ENCODE results near the gene ABHD2. TPM values are rescaled to one million over a fixed set of nuclear protein-coding genes. Genes with fewer than 3 reads are reported as not detected.

The ABHD2 gene
- total and polyA plus RNA-seq, 4 donors = 11.7 to 200 (median 59.3) TPM

DNA sequence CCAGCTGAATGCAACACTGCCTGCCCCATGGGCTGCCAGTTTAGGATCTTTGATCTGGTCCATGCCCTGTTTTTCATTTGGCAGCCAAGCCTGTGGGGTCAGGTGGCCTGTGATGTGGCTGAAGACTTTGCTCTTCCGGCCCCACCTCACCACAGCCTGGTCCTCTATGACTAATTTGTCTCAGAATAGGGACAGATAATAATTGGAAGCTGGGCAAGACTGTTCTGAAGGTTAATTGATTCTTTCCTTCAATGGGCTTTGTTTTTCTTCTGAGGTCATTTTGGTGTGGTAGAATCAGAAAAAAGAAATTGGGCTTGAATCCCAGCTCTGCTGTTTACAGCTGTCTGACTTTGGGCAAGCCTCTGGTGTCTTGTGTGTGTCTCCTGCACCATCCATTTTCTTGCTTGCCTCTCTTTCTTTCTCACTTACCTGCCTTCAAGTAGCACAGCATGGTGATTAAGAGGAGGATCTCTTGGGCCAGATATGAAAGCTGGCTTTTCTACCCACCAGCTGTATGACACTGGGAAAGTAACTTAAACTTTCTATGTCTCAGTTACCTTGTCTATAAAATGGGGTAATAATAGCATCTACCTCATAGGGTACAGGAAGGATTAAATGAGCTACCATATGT is 24.2 kb downstream of the ABHD2 start:
- TF ChIP-seq, protein P1, sequence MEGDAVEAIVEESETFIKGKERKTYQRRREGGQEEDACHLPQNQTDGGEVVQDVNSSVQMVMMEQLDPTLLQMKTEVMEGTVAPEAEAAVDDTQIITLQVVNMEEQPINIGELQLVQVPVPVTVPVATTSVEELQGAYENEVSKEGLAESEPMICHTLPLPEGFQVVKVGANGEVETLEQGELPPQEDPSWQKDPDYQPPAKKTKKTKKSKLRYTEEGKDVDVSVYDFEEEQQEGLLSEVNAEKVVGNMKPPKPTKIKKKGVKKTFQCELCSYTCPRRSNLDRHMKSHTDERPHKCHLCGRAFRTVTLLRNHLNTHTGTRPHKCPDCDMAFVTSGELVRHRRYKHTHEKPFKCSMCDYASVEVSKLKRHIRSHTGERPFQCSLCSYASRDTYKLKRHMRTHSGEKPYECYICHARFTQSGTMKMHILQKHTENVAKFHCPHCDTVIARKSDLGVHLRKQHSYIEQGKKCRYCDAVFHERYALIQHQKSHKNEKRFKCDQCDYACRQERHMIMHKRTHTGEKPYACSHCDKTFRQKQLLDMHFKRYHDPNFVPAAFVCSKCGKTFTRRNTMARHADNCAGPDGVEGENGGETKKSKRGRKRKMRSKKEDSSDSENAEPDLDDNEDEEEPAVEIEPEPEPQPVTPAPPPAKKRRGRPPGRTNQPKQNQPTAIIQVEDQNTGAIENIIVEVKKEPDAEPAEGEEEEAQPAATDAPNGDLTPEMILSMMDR (IDR thresholded peaks at IDR 0.05; ENCODE audit: control extremely low read depth, extremely low read depth) = no peak
- Histone ChIP-seq H3K27ac (ENCODE audit: low read depth in 1 of 2, low read length in 1 of 2) (peak overlapping the region; percentile 34 to 65), H3K27me3 (ENCODE audit: control insufficient read depth in 3 of 3, insufficient read depth in 3 of 3, low read length in 2 of 3) (no peaks in the 10 kb centered on the region), H3K4me1 (ENCODE audit: control insufficient read depth in 5 of 5, insufficient read depth in 5 of 5, low read length in 5 of 5) (peaks cover 11 to 41% (median 20%) of the 10 kb centered on the region in 5 donors), H3K9me3 (ENCODE audit: control insufficient read depth in 4 of 4, insufficient read depth in 3 of 4, low read length in 3 of 4) (peaks cover 0 to 1% (median 0%) of the 10 kb centered on the region in 4 donors), H3K4me3 (no peak overlapping the region), H3K9ac (ENCODE audit: insufficient read depth in 1 of 2, low read length in 2 of 2) (peak overlapping the region in 1 of 2 donors; percentile 50), H3K36me3 (ENCODE audit: control insufficient read depth in 4 of 4, insufficient read depth in 4 of 4, low read length in 4 of 4) (peaks cover 0 to 14% (median 6%) of the 10 kb centered on the region in 4 donors)
- whole genome bisulfite sequencing, 2 donors = 63 to 79% methylated on average over 1 of the region's 1 CpG
- DNase-seq (no peak), ATAC-seq (ENCODE audit: insufficient read depth, low FRiP score) (no peak)

DNA sequence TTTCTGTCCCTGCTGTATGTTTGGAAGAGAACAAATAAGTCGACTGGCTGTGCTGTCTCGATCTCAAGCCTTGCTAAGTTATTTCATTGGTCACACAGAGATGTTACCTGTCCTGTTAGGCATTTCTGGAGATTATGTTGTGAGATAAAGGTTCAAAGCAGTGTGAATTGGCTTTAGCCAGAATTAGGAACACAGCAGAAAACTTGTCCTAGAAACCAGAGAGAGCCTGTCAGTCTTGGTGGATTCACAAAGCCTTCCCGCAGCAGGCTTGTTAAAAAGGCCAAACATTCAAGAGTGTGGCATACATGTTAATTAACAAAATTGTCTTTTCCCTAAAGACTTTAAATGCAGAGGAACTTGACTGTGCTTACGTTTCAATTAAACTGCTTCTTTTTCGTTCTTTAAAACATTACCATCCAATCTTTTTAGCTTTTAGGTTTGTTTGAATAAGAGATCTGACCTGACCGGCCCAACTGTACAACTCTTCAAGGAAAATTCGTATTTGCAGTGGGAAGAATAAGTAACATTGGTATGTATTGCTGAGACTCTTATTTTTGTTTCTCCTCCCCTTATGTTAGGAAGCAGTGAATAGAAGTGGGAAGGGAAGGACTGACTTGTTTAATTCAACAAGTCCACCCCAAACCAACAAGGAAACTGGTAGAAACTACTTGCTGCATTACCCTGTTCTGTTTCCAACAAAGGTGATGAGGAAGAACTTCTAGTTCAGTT is 25.2 kb downstream of the ABHD2 start:
- Histone ChIP-seq H3K36me3 (ENCODE audit: control insufficient read depth in 4 of 4, insufficient read depth in 4 of 4, low read length in 4 of 4) (peaks cover 0 to 16% (median 4%) of the 10 kb centered on the region in 4 donors), H3K4me1 (ENCODE audit: control insufficient read depth in 5 of 5, insufficient read depth in 5 of 5, low read length in 5 of 5) (peaks cover 11 to 41% (median 16%) of the 10 kb centered on the region in 5 donors), H3K27me3 (ENCODE audit: control insufficient read depth in 3 of 3, insufficient read depth in 3 of 3, low read length in 2 of 3) (no peaks in the 10 kb centered on the region), H3K4me3 (no peak overlapping the region), H3K9ac (ENCODE audit: insufficient read depth in 1 of 2, low read length in 2 of 2) (peak overlapping the region; percentile 0 to 50), H3K27ac (ENCODE audit: low read depth in 1 of 2, low read length in 1 of 2) (peak overlapping the region; percentile 34 to 56), H3K9me3 (ENCODE audit: control insufficient read depth in 4 of 4, insufficient read depth in 3 of 4, low read length in 3 of 4) (peaks cover 0 to 3% (median 0%) of the 10 kb centered on the region in 4 donors)
- TF ChIP-seq, protein P1 (IDR thresholded peaks at IDR 0.05; ENCODE audit: control extremely low read depth, extremely low read depth) = no peak
- DNase-seq = peak in 2 of 3 donors; percentile 63 to 72
- no peak for ATAC-seq (ENCODE audit: insufficient read depth, low FRiP score)
- WGBS, 2 donors = 69 to 87% methylated on average over 7 of the region's 7 CpGs

DNA sequence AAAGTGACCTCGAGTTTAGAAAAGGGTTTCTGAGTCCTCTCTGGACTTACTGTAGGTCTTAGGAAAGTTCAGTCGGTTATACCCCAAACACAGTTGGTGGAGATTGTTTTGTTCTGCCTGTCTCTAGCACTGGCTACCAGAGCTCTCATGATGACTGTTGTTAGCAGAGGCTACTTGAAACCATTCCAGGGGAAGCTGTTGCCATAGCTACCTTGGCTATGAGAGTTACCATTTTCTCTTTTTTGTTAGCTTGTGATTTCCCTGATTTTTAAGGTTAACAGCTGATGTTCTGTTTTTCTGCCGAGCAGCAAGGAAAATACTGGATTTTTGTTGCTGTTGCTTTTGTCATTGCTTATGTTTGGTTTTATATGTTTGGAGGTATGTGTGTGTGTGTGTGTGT is 26.7 kb downstream of the ABHD2 start:
- Histone ChIP-seq H3K27me3 (ENCODE audit: control insufficient read depth in 3 of 3, insufficient read depth in 3 of 3, low read length in 2 of 3) (no peaks in the 10 kb centered on the region), H3K4me3 (no peak overlapping the region), H3K36me3 (ENCODE audit: control insufficient read depth in 4 of 4, insufficient read depth in 4 of 4, low read length in 4 of 4) (peaks cover 2 to 16% (median 9%) of the 10 kb centered on the region in 4 donors), H3K27ac (ENCODE audit: low read depth in 1 of 2, low read length in 1 of 2) (peak overlapping the region; percentile 43 to 54), H3K9ac (ENCODE audit: insufficient read depth in 1 of 2, low read length in 2 of 2) (peak overlapping the region in 1 of 2 donors; percentile 60), H3K9me3 (ENCODE audit: control insufficient read depth in 4 of 4, insufficient read depth in 3 of 4, low read length in 3 of 4) (peaks cover 0 to 3% (median 0%) of the 10 kb centered on the region in 4 donors), H3K4me1 (ENCODE audit: control insufficient read depth in 5 of 5, insufficient read depth in 5 of 5, low read length in 5 of 5) (peaks cover 9 to 37% (median 16%) of the 10 kb centered on the region in 5 donors)
- TF ChIP-seq, protein P1 (IDR thresholded peaks at IDR 0.05; ENCODE audit: control extremely low read depth, extremely low read depth) = no peak
- 47 to 75% methylated on average over 3 of the region's 3 CpGs for WGBS, 2 donors
- ATAC-seq (ENCODE audit: insufficient read depth, low FRiP score) (no peak), DNase-seq (peak; percentile 58 to 84 (median 73))

All from lung (tissue), 12 donors.